ENCODE results near the gene DMRTB1. TPM values are rescaled to one million over a fixed set of nuclear protein-coding genes. Genes with fewer than 3 reads are reported as not detected.

The DMRTB1 gene
- total RNA-seq, 1 donor from 2014 or later, result not detected

- no peak for ATAC-seq
- intact Hi-C loops (cut with micrococcal nuclease), result no loop called here
- no peak for DNase-seq
These were observed 44.4 kb downstream of the DMRTB1 start for GRCh38 chr1:53503433-53504217.

DNA sequence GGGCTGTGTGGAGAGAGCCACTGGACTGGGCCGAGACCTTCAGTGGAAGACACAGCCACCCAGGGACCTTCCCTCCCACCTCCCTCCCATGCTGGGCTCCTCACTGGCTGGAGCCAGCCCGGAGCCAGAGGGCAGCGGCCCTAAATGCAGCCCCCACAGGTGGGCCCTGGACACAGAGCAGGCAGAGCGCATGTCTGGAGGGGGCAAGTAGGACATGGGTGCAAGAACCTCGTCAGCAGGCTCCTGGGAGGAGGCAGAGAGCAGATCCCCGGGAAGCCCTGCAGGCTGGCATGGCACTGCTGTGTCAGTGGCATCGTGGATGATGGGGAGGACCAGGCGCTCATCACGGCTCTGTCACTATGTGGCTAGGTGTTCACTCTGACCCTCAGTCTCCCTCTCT, 45.7 kb downstream of the DMRTB1 start:
- ATAC-seq, result no peak
- intact Hi-C loops (cut with micrococcal nuclease), result no loop called here
- DNase-seq, result no peak

DNA sequence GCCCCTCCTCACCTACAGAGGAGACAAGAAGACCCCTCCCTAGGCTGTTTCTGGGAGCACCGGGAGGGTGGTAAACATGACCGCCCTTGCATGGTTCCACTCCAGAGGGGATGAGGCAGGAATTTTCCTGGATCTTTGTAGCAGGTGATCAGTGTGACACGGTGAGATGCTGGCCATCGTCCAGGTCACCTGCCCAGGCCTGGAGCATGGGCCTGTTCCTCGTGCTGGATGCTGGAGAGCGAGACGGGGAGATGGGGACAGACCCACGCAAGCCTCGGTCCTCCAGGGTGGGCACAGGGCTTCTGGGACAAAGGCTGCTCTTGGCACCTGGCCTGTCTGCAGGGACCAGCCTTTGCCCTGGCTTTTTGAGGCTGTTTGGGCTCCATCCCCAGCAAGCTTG, 46.2 kb downstream of the DMRTB1 start:
- no peak for DNase-seq
- ATAC-seq, result no peak
- intact Hi-C loops (cut with micrococcal nuclease), result no loop called here

DNA sequence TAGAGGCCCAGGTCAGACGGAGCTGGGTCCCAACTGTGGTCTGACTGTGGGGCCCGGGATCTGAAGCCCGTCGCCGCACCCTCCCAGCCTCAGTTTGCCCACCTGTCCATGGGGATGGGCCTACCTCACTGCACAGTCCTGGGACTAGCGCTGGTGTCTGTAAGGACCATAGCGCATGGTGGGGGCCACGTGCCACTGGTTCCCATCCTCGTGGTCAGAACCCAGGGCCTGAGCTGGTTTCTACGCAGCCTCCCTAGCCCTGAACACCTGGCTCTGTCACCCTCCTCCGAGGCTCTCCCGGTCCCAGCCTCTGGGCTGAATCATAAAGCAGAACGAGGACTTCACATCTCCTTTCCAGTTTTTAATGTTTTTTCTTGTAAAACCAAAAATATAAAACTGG, 46.7 kb downstream of the DMRTB1 start:
- DNase-seq, result no peak
- intact Hi-C loops (cut with micrococcal nuclease), result no loop called here
- no peak for ATAC-seq

- no peak for ATAC-seq
- intact Hi-C loops (cut with micrococcal nuclease), result no loop called here
- DNase-seq, result no peak
These were observed 47.3 kb downstream of the DMRTB1 start for GRCh38 chr1:53506355-53507050.

GRCh38 chr1:53507116-53507820, 48.1 kb downstream of the DMRTB1 start:
- ATAC-seq (no peak), DNase-seq (no peak)
- intact Hi-C loops (cut with micrococcal nuclease), result no loop called here

DNA sequence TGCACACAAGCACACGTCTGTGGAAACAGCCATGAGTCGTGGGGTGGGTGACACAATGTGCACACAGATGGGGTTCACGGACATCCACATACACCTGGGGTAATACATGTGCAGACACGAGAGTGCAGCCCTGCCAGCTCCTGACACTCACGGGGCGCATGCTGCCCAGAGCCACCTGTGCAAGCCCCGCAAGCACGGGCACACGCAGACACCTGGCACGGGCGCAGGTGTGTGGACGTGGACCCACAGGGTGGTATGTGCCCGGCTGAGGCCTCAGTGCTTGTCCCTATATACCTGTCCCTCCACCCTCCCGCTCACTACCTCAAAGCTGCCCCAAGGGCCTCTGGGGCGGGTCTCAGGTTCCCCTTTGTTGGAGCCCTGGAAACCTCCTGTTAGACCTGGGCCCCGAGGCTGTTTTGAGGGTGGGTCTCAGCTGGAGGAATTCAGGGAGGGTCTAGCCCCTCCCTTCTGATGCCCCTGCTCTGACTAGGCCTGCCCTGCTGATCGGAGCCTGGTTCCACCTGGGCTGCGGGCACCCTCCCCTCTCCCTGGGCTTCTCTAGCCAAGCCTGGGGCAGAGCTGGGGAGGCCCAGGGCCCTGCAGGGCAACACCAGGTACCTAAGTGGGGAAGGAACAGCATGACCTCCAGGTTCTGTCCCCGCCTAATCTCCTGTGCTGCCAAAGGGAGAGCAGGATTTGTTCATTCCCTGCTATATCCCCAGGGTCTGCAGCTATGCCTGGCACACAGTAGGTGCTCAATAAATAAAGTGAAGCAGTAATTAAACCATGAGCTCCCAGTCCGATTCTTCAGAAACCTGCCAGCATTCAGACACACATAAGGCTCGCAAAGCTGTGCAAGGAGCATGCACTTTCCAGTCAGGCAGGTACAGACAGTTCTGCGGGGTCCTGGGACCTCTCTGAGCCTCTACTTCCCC, 49.1 kb downstream of the DMRTB1 start:
- intact Hi-C loops (cut with micrococcal nuclease), result no loop called here
- ATAC-seq, result no peak
- DNase-seq, result no peak

DNA sequence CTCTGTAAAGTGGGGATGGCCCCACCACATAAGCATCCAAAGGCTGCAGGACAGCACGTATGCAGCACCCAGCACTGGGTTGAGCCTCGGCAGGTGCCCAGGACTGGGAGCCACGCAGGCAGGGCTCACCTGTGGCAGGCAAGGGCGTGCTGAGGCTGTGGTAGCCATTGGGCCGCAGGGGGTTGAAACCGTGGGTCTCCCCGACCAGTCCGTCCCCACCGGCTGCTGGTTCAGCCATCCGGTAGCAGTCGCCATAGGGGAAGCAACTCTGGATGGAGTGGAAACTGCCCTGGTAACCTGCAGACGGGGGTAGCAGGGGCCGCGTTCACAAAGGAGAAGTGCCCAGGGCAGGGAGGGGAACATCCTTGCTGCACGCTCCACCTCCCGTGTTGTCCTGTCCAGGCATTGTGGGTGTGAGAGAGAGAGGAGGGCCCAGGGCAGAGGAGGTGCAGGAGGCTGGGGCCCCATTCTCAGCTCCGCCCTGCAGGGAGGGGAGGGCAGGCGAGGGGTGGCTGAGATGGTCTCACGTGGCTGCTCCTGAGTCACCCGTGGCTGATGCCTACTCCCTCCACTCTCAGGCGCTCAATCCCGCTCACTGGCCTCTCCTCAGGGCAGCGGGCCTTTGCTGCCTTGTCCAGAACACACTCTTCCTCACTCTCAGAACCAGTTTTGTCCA, 49.9 kb downstream of the DMRTB1 start:
- intact Hi-C loops (cut with micrococcal nuclease), result no loop called here
- ATAC-seq (no peak), DNase-seq (no peak)

DNA sequence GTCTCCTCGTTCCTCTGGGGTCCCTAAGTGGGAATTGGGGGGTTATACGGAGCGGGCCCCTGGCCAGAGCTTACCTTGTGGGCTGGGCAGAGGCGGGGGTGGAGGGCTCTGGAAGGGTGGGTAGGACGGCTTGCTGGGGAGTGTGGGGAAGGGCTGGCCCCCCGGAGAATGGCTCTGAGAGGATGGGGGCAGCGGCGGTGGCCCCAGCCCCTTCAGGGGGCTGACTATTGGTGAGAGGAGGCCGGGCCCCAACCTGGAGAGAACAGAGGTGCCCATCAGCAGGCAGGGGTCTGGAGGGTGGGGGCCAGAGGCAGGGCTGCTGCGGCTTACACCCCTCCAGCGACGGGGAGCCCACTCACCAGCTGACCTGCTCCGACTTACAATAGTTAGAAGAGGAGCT, 50.6 kb downstream of the DMRTB1 start:
- ATAC-seq (no peak), DNase-seq (no peak)
- intact Hi-C loops (cut with micrococcal nuclease), result no loop called here

DNA sequence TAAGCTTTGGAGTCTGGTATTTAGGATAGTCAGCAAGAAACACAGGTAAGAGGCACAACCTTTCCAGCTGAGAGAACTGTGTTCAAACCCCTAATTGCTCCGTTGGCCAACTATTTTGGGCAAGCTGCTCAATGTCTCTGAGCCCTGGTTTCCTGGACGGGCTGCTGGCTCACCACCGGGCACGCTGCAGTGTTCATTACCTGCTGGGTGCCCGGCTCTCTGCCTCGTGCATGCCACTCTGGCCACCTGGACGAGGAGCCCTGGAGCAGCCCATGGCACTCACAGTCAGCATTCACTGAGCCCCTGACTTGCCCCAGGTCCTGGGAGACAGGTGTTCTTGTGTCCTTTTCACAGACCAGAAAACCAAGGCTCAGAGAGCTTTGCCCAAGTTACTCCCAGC, 51.0 kb downstream of the DMRTB1 start:
- ATAC-seq (no peak), DNase-seq (no peak)
- intact Hi-C loops (cut with micrococcal nuclease), result no loop called here

- ATAC-seq, result peak; percentile 74
- intact Hi-C loops (cut with micrococcal nuclease), result no loop called here
These were observed 52.2 kb downstream of the DMRTB1 start for GRCh38 chr1:53511323-53511932.

GRCh38 chr1:53511933-53512806, 53.0 kb downstream of the DMRTB1 start:
- ATAC-seq (peak; percentile 83), DNase-seq (peak; percentile 55)
- intact Hi-C loops (cut with micrococcal nuclease), result no loop called here

More at GRCh38 chr1:53511323-53511932, 52.2 kb downstream of the DMRTB1 start:
- DNase-seq, result peak; percentile 53

DNA sequence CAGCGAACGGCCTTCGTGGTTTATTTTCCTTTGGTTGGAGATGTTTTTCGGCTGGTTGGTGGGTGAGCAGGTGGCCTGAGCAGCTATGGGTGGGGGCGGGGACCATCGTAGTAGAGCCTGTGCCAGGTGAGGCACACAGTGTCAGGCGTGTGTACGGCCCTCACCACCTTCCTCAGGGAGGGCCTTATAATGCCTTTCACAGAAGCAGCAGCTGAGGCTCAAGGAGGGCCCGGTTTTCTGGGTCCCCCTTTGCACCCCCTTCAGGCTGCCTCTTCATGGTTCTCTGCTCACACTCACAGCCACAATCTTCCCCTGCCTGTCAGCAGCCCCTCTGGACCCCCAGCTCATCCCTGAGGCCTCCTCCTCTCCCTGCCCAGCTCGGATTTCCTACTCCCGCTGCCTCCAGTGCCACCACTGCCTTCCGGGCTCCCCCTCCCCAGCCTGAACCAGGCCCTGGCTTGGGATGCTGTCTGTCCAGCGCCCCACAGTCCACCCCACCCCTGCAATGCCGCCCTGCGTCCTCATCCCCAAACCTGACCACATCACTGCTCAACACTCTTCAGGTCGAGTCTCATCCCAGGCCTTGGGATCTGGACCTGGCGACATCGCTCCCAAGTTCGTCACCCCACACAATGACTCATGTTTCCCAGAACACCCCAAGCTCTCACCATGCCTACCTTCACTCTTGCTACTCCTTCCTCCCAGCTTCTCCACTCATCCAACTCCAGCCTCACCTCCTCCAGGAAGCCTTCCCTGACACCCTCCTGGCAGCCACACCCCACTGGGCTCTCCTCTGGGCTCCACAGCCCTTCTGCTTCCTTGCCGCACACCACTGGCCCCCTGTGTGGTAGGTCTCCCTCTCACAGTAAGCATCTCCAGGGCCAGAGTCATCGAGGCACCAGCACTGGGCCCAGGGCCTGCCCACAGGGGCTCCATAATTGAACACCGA, 53.9 kb downstream of the DMRTB1 start:
- ATAC-seq (no peak), DNase-seq (no peak)
- intact Hi-C loops (cut with micrococcal nuclease), result no loop called here

GRCh38 chr1:53513846-53514245, 54.6 kb downstream of the DMRTB1 start:
- intact Hi-C loops (cut with micrococcal nuclease), result no loop called here
- ATAC-seq (no peak), DNase-seq (no peak)

DNA sequence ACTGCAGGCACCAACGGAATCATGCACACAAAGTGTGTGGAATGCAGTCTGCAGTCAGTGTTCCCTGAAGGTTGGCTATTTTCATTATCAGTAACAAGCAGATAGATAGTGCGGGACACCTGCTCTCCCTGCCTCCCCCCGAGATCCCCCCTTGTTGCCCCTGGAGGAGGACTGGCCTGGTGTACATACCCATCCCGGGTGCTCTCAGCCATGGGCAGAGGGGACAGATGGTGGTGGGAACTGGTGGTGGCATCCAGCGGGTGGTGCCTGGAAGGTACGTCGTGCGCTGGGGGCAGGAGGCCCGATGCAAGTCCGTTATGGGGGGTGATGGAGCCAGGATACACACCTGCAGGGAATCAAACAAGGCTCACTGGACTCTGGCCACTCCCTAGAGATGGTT, 55.2 kb downstream of the DMRTB1 start:
- ATAC-seq, result no peak
- DNase-seq, result no peak
- intact Hi-C loops (cut with micrococcal nuclease), result no loop called here

- no peak for DNase-seq
- no peak for ATAC-seq
- intact Hi-C loops (cut with micrococcal nuclease), result no loop called here
These were observed 57.0 kb downstream of the DMRTB1 start for GRCh38 chr1:53516181-53516580.

All from left ventricle myocardium superior (tissue), 1 donor.